ENCODE data around the gene RGS3. TPM values are rescaled to one million over a fixed set of nuclear protein-coding genes. Genes with fewer than 3 reads are reported as not detected.
A peak's percentile ranks its signal among the peaks of the same experiment; 100 is the strongest.
"Not testable (repeated sequence)": the region's sequence is repeated elsewhere in the genome, so short reads cannot be mapped to it uniquely, and the experiment has no call there.

The RGS3 gene
- total RNA-seq, 2 donors from 2014 or later, result 36.5 to 48.2 TPM

DNA sequence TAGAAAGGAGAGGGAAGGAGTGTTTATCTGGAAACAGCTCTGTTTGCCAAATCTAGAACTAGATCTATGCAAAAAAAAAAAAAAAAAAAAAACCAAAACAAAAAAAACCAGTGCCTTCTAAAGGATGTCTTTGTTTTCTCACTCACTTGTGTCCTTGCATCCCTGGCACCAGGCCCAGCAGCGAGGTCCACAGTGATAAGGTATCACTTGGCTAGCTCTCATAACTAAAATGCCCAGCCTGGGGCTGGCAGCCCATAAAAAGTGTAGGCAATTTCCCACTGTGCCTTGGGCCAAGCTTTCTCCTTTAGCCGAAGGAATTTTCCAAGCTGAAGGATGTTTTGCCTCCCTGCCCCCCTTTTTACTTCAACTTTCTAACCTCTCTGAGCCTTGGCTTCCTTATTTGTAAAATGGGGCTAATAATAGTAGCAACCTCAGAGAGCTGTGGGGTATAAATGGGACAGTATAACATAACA lies 20.8 kb downstream of the RGS3 start:
- ATAC-seq (replicated peaks in 1 of 2), result no peak
- no peaks in the 10 kb centered on the region for H3K4me1 Mint-ChIP-seq (ENCODE audit: low read depth)
- no peaks in the 10 kb centered on the region for H3K27me3 Mint-ChIP-seq (ENCODE audit: low read depth)
- DNase-seq, result no peak
- H3K27ac Mint-ChIP-seq, result no peak overlapping the region
- no peak overlapping the region for H3K4me3 Mint-ChIP-seq
- no peaks in the 10 kb centered on the region for H3K9me3 Mint-ChIP-seq
- no peaks in the 10 kb centered on the region for H3K36me3 Mint-ChIP-seq (ENCODE audit: insufficient read depth in 2 of 2)

GRCh38 chr9:113485761-113486115 lies 22.2 kb downstream of the RGS3 start:
- ATAC-seq (replicated peaks in 1 of 2), result no peak
- DNase-seq, result no peak

GRCh38 chr9:113486327-113486726 lies 22.8 kb downstream of the RGS3 start:
- H3K4me3 Mint-ChIP-seq, result no peak overlapping the region
- H3K36me3 Mint-ChIP-seq (ENCODE audit: insufficient read depth in 2 of 2), result no peaks in the 10 kb centered on the region
- ATAC-seq (replicated peaks in 1 of 2) (no peak), DNase-seq (no peak)
- no peaks in the 10 kb centered on the region for H3K9me3 Mint-ChIP-seq
- H3K27me3 Mint-ChIP-seq (ENCODE audit: low read depth), result no peaks in the 10 kb centered on the region
- H3K27ac Mint-ChIP-seq, result no peak overlapping the region
- H3K4me1 Mint-ChIP-seq (ENCODE audit: low read depth), result no peaks in the 10 kb centered on the region

More at GRCh38 chr9:113485761-113486115, 22.2 kb downstream of the RGS3 start:
- Mint-ChIP-seq H3K27me3 (ENCODE audit: low read depth) (no peaks in the 10 kb centered on the region), H3K27ac (no peak overlapping the region), H3K4me1 (ENCODE audit: low read depth) (no peaks in the 10 kb centered on the region), H3K4me3 (no peak overlapping the region), H3K36me3 (ENCODE audit: insufficient read depth in 2 of 2) (no peaks in the 10 kb centered on the region), H3K9me3 (no peaks in the 10 kb centered on the region)

DNA sequence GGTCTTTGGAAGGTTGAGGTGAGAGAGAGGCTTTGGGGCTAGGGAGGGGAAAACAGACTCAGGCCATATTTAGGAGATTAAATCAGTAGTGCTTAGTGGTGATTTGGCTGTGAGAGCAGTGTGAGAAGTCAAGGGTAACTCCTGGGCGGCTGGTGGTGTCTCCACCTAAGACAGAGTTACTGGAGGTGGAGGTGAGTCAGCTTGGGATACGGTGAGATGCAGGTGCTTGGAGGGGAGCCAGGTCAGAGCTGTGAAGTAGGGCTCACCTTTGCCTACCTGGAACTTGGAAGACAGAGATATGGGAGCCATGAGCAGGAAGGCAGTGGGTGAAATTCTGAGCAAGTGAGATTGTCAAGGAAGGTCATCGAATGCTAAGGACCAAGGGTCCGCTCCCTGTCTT lies 24.5 kb downstream of the RGS3 start:
- Mint-ChIP-seq H3K27ac (no peak overlapping the region), H3K4me3 (no peak overlapping the region), H3K27me3 (ENCODE audit: low read depth) (no peaks in the 10 kb centered on the region), H3K9me3 (no peaks in the 10 kb centered on the region), H3K36me3 (ENCODE audit: insufficient read depth in 2 of 2) (no peaks in the 10 kb centered on the region), H3K4me1 (ENCODE audit: low read depth) (peaks cover 5% of the 10 kb centered on the region)
- DNase-seq, result no peak
- no peak for ATAC-seq (replicated peaks in 1 of 2)

DNA sequence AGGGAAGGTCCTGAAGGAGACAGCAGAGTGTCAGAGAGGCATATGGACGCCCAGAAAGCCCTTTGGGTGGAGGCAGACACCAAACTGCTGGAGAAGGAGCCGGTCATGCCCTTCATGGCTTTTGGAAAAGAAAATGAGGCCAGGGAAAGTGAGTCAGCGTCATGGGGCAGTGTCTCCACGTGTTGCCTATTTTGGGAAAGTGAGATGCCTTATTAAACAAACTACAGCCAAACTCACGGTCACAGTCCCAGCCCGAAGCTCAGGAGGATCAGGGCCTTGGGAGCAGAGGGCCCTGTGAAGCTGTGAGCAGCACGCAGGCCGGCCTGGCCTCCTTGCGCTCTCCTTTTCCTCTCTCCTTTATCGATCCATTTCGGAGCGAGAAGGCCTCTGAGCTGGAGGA lies 25.0 kb downstream of the RGS3 start:
- peaks cover 5% of the 10 kb centered on the region for H3K4me1 Mint-ChIP-seq (ENCODE audit: low read depth)
- ATAC-seq (replicated peaks in 1 of 2) (no peak), DNase-seq (no peak)
- no peaks in the 10 kb centered on the region for H3K36me3 Mint-ChIP-seq (ENCODE audit: insufficient read depth in 2 of 2)
- H3K27me3 Mint-ChIP-seq (ENCODE audit: low read depth), result no peaks in the 10 kb centered on the region
- H3K27ac Mint-ChIP-seq, result no peak overlapping the region
- no peak overlapping the region for H3K4me3 Mint-ChIP-seq
- no peaks in the 10 kb centered on the region for H3K9me3 Mint-ChIP-seq

- H3K9me3 Mint-ChIP-seq; DNase-seq; H3K36me3 Mint-ChIP-seq (ENCODE audit: insufficient read depth in 2 of 2); ATAC-seq (replicated peaks in 1 of 2); H3K4me1 Mint-ChIP-seq (ENCODE audit: low read depth); H3K4me3 Mint-ChIP-seq; H3K27me3 Mint-ChIP-seq (ENCODE audit: low read depth); H3K27ac Mint-ChIP-seq: not testable (repeated sequence)
These were observed 27.6 kb downstream of the RGS3 start for GRCh38 chr9:113491147-113491546.

GRCh38 chr9:113492343-113493202 lies 29.0 kb downstream of the RGS3 start:
- Mint-ChIP-seq H3K27ac (peak overlapping the region; percentile 20), H3K9me3 (no peaks in the 10 kb centered on the region)
- ATAC-seq (replicated peaks in 1 of 2), result no peak

DNA sequence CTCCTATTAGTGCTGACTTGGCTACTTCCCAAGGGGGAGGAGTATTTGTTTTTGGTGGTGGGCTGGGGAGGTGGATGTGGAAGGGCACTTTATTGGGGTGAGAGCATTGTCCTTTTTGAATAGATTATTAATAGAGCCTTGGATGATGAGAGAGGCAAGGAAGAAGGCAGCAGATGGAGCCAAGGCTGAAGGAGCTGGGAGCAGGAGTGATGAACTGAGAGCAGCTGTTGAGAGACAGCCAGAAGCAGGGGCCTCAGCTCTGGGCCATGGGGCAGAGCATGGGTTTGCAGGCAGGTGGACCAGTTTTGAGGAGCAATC lies 29.6 kb downstream of the RGS3 start:
- H3K4me3 Mint-ChIP-seq, result no peak overlapping the region
- no peaks in the 10 kb centered on the region for H3K9me3 Mint-ChIP-seq
- H3K27ac Mint-ChIP-seq, result peak overlapping the region; percentile 20
- peaks cover 5% of the 10 kb centered on the region for H3K4me1 Mint-ChIP-seq (ENCODE audit: low read depth)
- ATAC-seq (replicated peaks in 1 of 2) (no peak), DNase-seq (no peak)
- no peaks in the 10 kb centered on the region for H3K36me3 Mint-ChIP-seq (ENCODE audit: insufficient read depth in 2 of 2)
- no peaks in the 10 kb centered on the region for H3K27me3 Mint-ChIP-seq (ENCODE audit: low read depth)

More at GRCh38 chr9:113492343-113493202, 29.0 kb downstream of the RGS3 start:
- Mint-ChIP-seq H3K27me3 (ENCODE audit: low read depth) (no peaks in the 10 kb centered on the region), H3K4me3 (no peak overlapping the region), H3K4me1 (ENCODE audit: low read depth) (peaks cover 5% of the 10 kb centered on the region), H3K36me3 (ENCODE audit: insufficient read depth in 2 of 2) (no peaks in the 10 kb centered on the region)
- no peak for DNase-seq

- peaks cover 19% of the 10 kb centered on the region for H3K4me1 Mint-ChIP-seq (ENCODE audit: low read depth)
- H3K27ac Mint-ChIP-seq, result no peak overlapping the region
- H3K4me3 Mint-ChIP-seq, result no peak overlapping the region
- DNase-seq, result no peak
- no peaks in the 10 kb centered on the region for H3K27me3 Mint-ChIP-seq (ENCODE audit: low read depth)
- H3K36me3 Mint-ChIP-seq (ENCODE audit: insufficient read depth in 2 of 2), result no peaks in the 10 kb centered on the region
- no peaks in the 10 kb centered on the region for H3K9me3 Mint-ChIP-seq
- ATAC-seq (replicated peaks in 1 of 2), result no peak
These were observed 32.0 kb downstream of the RGS3 start for GRCh38 chr9:113495526-113495925.

DNA sequence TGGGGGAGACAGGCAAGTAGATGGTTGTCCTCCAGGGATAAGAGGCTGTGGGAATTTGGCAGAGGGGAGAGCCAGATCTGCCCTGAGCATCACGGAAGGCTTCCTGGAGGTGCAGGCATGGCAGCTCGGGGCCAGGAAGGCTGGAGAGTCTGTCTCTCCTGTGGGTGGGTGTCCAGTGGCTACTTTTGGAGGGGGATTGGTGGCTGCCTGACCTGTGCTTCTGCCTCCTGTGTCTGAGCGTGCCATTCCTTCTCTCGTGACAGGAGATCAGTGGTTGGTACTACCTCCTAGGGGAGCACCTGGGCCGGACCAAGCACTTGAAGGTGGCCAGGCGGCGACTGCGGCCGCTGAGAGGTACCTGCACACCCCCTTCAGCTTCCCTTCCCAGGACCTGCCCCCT lies 33.5 kb downstream of the RGS3 start:
- Mint-ChIP-seq H3K4me3 (no peak overlapping the region), H3K27ac (no peak overlapping the region), H3K9me3 (no peaks in the 10 kb centered on the region), H3K36me3 (ENCODE audit: insufficient read depth in 2 of 2) (no peaks in the 10 kb centered on the region), H3K4me1 (ENCODE audit: low read depth) (peaks cover 22% of the 10 kb centered on the region), H3K27me3 (ENCODE audit: low read depth) (no peaks in the 10 kb centered on the region)
- no peak for DNase-seq
- ATAC-seq (replicated peaks in 1 of 2), result no peak

DNA sequence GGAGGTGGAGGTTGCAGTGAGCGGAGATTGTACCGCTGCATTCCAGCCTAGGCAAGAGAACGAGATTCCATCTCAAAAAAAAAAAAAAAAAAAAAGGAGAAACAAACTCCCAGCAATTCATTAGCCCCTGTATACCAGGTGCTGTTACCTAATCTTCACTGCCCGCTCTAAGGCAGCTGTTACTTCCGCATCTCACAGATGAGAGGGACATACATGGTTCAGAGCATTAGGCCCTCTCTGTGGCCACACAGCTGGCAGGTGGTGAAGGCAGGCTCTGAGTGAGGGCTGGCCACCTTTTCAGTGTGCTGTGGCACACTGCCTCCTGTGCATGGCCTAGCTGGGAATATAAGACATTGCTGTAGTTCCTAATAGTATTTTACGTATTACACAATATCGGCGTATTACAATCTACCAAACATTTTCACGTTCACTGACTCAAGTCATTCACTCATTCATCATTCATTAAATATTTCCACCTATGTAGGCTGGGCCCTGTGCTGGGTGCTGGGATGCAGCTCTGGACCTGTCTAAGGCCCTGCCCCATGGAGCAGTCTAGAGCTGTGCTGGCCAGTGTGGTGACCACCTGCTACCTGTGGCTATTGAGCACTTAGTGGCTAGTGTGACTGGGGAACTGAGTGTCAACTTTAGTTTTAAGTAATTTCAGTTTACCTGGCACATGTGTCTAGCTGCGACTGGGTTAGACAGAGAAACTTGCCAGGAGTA lies 35.8 kb downstream of the RGS3 start:
- H3K9me3 Mint-ChIP-seq, result no peaks in the 10 kb centered on the region
- no peak overlapping the region for H3K4me3 Mint-ChIP-seq
- DNase-seq (no peak), ATAC-seq (replicated peaks in 1 of 2) (peak; percentile 11 to 36)
- no peaks in the 10 kb centered on the region for H3K27me3 Mint-ChIP-seq (ENCODE audit: low read depth)
- peaks cover 18% of the 10 kb centered on the region for H3K4me1 Mint-ChIP-seq (ENCODE audit: low read depth)
- no peak overlapping the region for H3K27ac Mint-ChIP-seq
- H3K36me3 Mint-ChIP-seq (ENCODE audit: insufficient read depth in 2 of 2), result no peaks in the 10 kb centered on the region

DNA sequence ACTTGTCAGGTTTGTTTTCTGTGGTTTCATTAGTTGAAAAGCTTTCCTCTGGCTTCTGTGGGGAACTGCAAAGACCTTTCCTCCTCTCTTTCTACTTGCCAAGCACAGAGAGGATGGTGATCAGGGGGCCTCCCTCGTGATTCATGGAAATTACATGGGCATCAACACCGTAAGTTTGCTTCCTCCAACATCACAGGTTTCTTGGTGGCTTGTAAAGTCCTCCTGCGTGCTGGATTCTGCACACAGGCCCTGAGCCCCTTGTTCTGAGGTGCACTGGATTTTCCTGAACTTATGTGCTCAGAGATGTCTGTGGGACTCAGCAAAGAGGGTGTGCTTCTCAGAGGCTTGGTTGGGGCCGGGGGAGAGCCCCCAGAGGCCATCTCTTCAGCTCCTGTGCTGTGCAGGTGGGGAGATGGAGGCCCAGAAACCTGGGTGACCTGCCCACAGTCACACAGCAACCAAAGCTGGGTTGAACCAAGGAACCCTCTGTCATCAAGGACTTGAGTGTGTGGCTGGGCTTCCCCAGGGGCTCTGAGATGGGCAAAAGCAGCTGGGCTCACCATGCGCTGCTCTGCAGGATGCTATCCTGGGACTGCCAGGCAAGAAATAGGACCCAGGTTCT lies 36.5 kb downstream of the RGS3 start:
- DNase-seq, result no peak
- H3K4me3 Mint-ChIP-seq, result no peak overlapping the region

DNA sequence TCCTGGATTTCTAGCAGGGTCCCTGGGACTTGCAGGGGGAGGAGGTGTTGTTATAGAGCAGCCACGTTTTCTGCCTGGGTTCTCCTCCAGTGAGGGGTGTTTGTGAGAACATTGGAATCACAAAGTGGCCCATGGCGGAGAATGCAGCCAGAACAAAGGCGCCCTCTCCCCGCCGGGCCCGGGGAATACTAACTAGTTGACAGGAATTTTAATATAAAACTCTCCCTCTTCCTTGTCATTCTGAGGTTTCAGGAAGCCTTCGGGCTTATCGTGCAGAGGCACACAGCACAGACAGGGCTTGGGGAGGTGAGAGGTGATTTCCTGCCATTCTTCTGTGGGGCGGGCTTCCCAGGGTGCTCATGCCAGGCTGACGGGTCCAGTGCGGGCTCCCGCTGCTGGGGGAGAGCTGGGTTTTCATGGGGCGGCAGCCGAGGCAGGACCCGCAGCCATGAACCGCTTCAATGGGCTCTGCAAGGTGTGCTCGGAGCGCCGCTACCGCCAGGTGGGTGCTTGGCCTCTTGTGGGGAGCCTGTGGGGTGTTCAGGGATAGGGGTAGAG lies 37.7 kb downstream of the RGS3 start:
- DNase-seq (no peak), ATAC-seq (replicated peaks in 1 of 2) (no peak)
- no peak overlapping the region for H3K4me3 Mint-ChIP-seq
- H3K27ac Mint-ChIP-seq, result no peak overlapping the region
- H3K9me3 Mint-ChIP-seq, result no peaks in the 10 kb centered on the region
- peaks cover 18% of the 10 kb centered on the region for H3K4me1 Mint-ChIP-seq (ENCODE audit: low read depth)
- H3K27me3 Mint-ChIP-seq (ENCODE audit: low read depth), result no peaks in the 10 kb centered on the region
- no peaks in the 10 kb centered on the region for H3K36me3 Mint-ChIP-seq (ENCODE audit: insufficient read depth in 2 of 2)

More for the DNA sequence above, 36.5 kb downstream of the RGS3 start:
- Mint-ChIP-seq H3K27me3 (ENCODE audit: low read depth) (no peaks in the 10 kb centered on the region), H3K4me1 (ENCODE audit: low read depth) (peaks cover 18% of the 10 kb centered on the region), H3K9me3 (no peaks in the 10 kb centered on the region), H3K27ac (no peak overlapping the region), H3K36me3 (ENCODE audit: insufficient read depth in 2 of 2) (no peaks in the 10 kb centered on the region)
- peak; percentile 32 to 54 for ATAC-seq (replicated peaks in 1 of 2)

Measured in activated T-cell treated with anti-CD3 and anti-CD28 coated beads, Interleukin-2, amount 50 U/mL, for 72 hours (primary cell).